Cardiac septum (tissue), 1 donor: ENCODE data around the gene DNAJC27. TPM values are rescaled to one million over a fixed set of nuclear protein-coding genes. Genes with fewer than 3 reads are reported as not detected.

Source experiments
- DNase-seq: peaks from one replicate; pipeline ENCODE4 v3.0.0-alpha.2; 2020; ENCODE audit warnings: low spot score
- intact Hi-C: fragments of 100-400 bp; cut with DNase I; formaldehyde crosslinking; loops from one replicate; pipeline ENCODE4 v1.14.0; 2022
- total RNA-seq: library from RNA; stranded (reverse); fragmentation: NEBNext Ultra II Directional; extraction: Animal tissue kit (Norgen Biotek cat#: 25700); gene quantifications from one replicate; pipeline ENCODE4 v1.2.1, GENCODE V29; 2021
- donor health status: DM: no; HTN: no; CAD: no.

Gene DNAJC27
- total RNA-seq, 1 donor from 2014 or later = 11.2 TPM

GRCh38 chr2:24973812-24974211 lies 2.1 kb upstream of the DNAJC27 start:
- no peak for DNase-seq

GRCh38 chr2:24972315-24972961 lies 683 bp upstream of the DNAJC27 start:
- intact Hi-C loops = loop anchor here (10.0 kb wide), 1 partner anchor 392 kb away; no protein-coding TSS in a partner anchor
- DNase-seq = no peak

More at GRCh38 chr2:24973812-24974211, 2.1 kb upstream of the DNAJC27 start:
- intact Hi-C loops = loop anchor here (10.0 kb wide), 1 partner anchor 391 kb away; no protein-coding TSS in a partner anchor

GRCh38 chr2:24971286-24971535 lies 544 bp downstream of the DNAJC27 start:
- intact Hi-C loops = loop anchor here (2.0 to 10.0 kb wide), 2 partner anchors 72 to 394 kb away; partner anchors contain the start of gene EFR3B
- DNase-seq = peak; percentile 76

- DNase-seq = no peak
- intact Hi-C loops = loop anchor here (2.0 to 10.0 kb wide), 2 partner anchors 72 to 394 kb away; partner anchors contain the start of gene EFR3B
Observed at GRCh38 chr2:24970483-24971285, 1.1 kb downstream of the DNAJC27 start.

- intact Hi-C loops = loop anchor here (2.0 to 10.0 kb wide), 2 partner anchors 73 to 395 kb away; partner anchors contain the start of gene EFR3B
- DNase-seq = no peak
Observed at GRCh38 chr2:24969784-24970183, 2.0 kb downstream of the DNAJC27 start.

- no peak for DNase-seq
- intact Hi-C loops = no loop called here
Observed at GRCh38 chr2:24961903-24962302, 9.9 kb downstream of the DNAJC27 start.

GRCh38 chr2:24959761-24960160 lies 12.0 kb downstream of the DNAJC27 start:
- intact Hi-C loops = no loop called here
- DNase-seq = no peak

GRCh38 chr2:24958411-24958935 lies 13.3 kb downstream of the DNAJC27 start:
- DNase-seq = no peak
- intact Hi-C loops = no loop called here

- intact Hi-C loops = no loop called here
- DNase-seq = no peak
Observed at GRCh38 chr2:24957976-24958375, 13.8 kb downstream of the DNAJC27 start.

- no peak for DNase-seq
- intact Hi-C loops = no loop called here
Observed at GRCh38 chr2:24957221-24957620, 14.5 kb downstream of the DNAJC27 start.

- intact Hi-C loops = no loop called here
- DNase-seq = no peak
Observed at GRCh38 chr2:24955921-24956320, 15.8 kb downstream of the DNAJC27 start.

- intact Hi-C loops = no loop called here
- no peak for DNase-seq
Observed at GRCh38 chr2:24955232-24955631, 16.5 kb downstream of the DNAJC27 start.

- no peak for DNase-seq
- intact Hi-C loops = no loop called here
Observed at GRCh38 chr2:24950102-24950501, 21.7 kb downstream of the DNAJC27 start.

- no peak for DNase-seq
- intact Hi-C loops = no loop called here
Observed at GRCh38 chr2:24948506-24948905, 23.2 kb downstream of the DNAJC27 start.

- DNase-seq = no peak
- intact Hi-C loops = no loop called here
Observed at GRCh38 chr2:24947561-24948157, 24.1 kb downstream of the DNAJC27 start.

GRCh38 chr2:24945907-24946306 lies 25.8 kb downstream of the DNAJC27 start:
- intact Hi-C loops = no loop called here

GRCh38 chr2:24943427-24944053 lies 28.2 kb downstream of the DNAJC27 start:
- DNase-seq = no peak
- intact Hi-C loops = no loop called here

More at GRCh38 chr2:24945907-24946306, 25.8 kb downstream of the DNAJC27 start:
- no peak for DNase-seq

GRCh38 chr2:24939353-24939752 lies 32.4 kb downstream of the DNAJC27 start:
- intact Hi-C loops = no loop called here
- DNase-seq = no peak

GRCh38 chr2:24937236-24937635 lies 34.5 kb downstream of the DNAJC27 start:
- intact Hi-C loops = no loop called here
- DNase-seq = no peak

- intact Hi-C loops = no loop called here
- no peak for DNase-seq
Observed at GRCh38 chr2:24935145-24935544, 36.6 kb downstream of the DNAJC27 start.
